ENCODE measurements around the gene MTMR12.
"Not testable (repeated sequence)": the region's sequence is repeated elsewhere in the genome, so short reads cannot be mapped to it uniquely, and the experiment has no call there.

The MTMR12 gene

DNA sequence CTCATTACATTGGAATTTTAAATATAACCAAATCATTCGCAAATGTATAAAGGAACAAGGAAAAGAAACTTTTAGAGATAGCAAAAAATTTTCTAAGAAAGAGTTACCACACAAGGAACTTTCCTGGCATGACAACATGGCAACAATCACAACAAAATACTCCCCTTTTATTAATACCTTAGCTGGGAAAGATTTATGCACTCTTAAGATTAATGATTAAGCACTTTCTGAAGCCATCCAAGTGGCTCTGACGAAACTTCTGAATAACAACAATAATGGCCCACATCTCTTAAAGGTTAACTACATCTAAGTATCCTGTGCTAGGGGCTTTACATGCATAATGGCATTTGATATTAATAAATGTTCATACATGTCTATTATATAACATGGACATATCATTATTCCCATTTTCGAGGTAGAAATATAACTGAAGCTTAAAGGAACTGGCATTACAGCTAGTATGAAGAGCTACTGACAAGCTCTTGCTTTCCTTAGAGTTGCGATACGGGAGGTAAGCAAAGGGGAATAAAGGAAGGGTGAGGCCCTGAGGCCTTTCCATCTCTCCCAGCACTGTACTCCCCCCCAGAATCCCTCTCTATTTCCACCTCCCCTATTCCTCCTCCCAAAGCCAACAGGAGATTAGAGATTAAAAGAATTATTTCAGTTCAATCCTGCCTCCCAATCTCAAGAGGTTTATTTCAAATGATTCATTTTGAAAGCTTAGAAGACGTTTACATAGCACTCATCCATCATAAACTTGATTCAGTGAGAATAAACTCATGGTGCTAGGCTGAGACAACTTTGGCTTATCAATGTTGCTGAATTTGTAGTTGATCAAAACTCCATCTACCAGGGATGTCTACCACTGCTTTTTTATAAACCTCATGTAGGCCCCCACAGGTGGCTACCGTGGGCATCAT, 9.6 kb downstream of the MTMR12 start:
- Histone ChIP-seq H3K4me3 (ENCODE audit: insufficient read depth, low read depth, low read length, poor library complexity, severe bottlenecking) (no peak overlapping the region), H3K27ac (ENCODE audit: insufficient read depth, low read length, poor library complexity, severe bottlenecking) (no peak overlapping the region), H3K9me3 (ENCODE audit: control insufficient read depth, low read length) (no peaks in the 10 kb centered on the region), H3K27me3 (replicated peaks; ENCODE audit: control insufficient read depth, insufficient read depth, low read length, poor library complexity, severe bottlenecking) (no peaks in the 10 kb centered on the region), H3K4me1 (ENCODE audit: control insufficient read depth, insufficient read depth, low read length, poor library complexity, severe bottlenecking) (no peaks in the 10 kb centered on the region), H3K36me3 (ENCODE audit: control insufficient read depth, insufficient read depth, low read length) (peaks cover 5% of the 10 kb centered on the region)
- DNase-seq: no peak

DNA sequence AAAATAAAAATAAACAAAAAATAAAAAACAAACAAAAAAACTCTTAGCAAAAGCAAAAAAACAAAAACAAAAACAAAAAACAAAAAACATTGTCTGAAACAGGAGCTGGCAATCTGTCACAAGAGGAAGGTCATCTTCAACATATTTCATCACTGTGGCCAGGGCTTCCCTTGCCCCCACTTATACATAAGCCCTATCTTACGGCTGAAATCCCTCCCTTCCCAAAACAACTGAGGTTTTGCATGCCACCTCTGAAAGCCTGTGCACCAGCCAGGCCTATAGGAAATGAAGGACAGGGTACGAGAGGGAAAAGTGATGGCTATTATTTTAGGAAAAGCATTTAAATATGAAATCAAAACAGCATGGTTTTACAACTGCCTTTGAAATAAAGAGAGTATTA, 10.8 kb downstream of the MTMR12 start:
- H3K4me1 ChIP-seq (ENCODE audit: control insufficient read depth, insufficient read depth, low read length, poor library complexity, severe bottlenecking): no peaks in the 10 kb centered on the region
- H3K9me3 ChIP-seq (ENCODE audit: control insufficient read depth, low read length): no peaks in the 10 kb centered on the region
- H3K27ac ChIP-seq (ENCODE audit: insufficient read depth, low read length, poor library complexity, severe bottlenecking): no peak overlapping the region
- no peak overlapping the region for H3K4me3 ChIP-seq (ENCODE audit: insufficient read depth, low read depth, low read length, poor library complexity, severe bottlenecking)
- H3K36me3 ChIP-seq (ENCODE audit: control insufficient read depth, insufficient read depth, low read length): peaks cover 5% of the 10 kb centered on the region
- no peak for DNase-seq
- no peaks in the 10 kb centered on the region for H3K27me3 ChIP-seq (replicated peaks; ENCODE audit: control insufficient read depth, insufficient read depth, low read length, poor library complexity, severe bottlenecking)

DNA sequence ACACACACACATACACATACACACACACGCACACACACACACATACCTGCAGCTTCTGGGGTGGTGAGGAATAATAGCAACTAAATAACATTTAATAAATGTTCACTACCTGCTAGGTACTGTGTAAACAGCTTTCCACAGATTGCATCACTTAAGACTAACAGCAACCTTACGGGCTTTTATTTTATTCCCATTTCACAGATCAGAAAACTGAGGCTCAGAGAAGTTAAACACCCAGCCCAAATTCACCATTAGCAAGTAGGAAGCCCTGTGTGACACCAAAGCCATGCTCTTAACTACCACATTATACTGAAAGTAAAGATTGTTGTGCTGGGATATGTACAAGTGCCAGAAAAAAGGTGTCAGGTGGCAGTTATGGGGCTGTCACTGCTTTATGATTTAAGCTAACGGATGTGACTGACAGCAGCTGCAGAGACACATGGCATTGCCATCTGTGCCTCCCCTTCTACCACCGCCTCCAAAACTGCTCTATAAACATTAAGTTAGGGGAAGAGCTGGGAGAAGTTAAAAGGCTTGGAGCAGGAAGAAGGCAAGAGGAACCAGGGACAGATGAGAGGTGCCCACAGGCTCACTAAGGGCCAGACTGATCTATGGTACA, 13.6 kb downstream of the MTMR12 start:
- no peaks in the 10 kb centered on the region for H3K27me3 ChIP-seq (replicated peaks; ENCODE audit: control insufficient read depth, insufficient read depth, low read length, poor library complexity, severe bottlenecking)
- no peak for DNase-seq
- no peak overlapping the region for H3K27ac ChIP-seq (ENCODE audit: insufficient read depth, low read length, poor library complexity, severe bottlenecking)
- no peaks in the 10 kb centered on the region for H3K4me1 ChIP-seq (ENCODE audit: control insufficient read depth, insufficient read depth, low read length, poor library complexity, severe bottlenecking)
- H3K36me3 ChIP-seq (ENCODE audit: control insufficient read depth, insufficient read depth, low read length): peaks cover 7% of the 10 kb centered on the region
- H3K4me3 ChIP-seq (ENCODE audit: insufficient read depth, low read depth, low read length, poor library complexity, severe bottlenecking): no peak overlapping the region
- H3K9me3 ChIP-seq (ENCODE audit: control insufficient read depth, low read length): no peaks in the 10 kb centered on the region

GRCh38 chr5:32298059-32298415, 14.7 kb downstream of the MTMR12 start:
- H3K4me3 ChIP-seq (ENCODE audit: insufficient read depth, low read depth, low read length, poor library complexity, severe bottlenecking): no peak overlapping the region
- H3K36me3 ChIP-seq (ENCODE audit: control insufficient read depth, insufficient read depth, low read length): peaks cover 7% of the 10 kb centered on the region
- H3K27me3 ChIP-seq (replicated peaks; ENCODE audit: control insufficient read depth, insufficient read depth, low read length, poor library complexity, severe bottlenecking): no peaks in the 10 kb centered on the region
- DNase-seq: no peak
- H3K9me3 ChIP-seq (ENCODE audit: control insufficient read depth, low read length): no peaks in the 10 kb centered on the region
- H3K4me1 ChIP-seq (ENCODE audit: control insufficient read depth, insufficient read depth, low read length, poor library complexity, severe bottlenecking): no peaks in the 10 kb centered on the region
- H3K27ac ChIP-seq (ENCODE audit: insufficient read depth, low read length, poor library complexity, severe bottlenecking): no peak overlapping the region

GRCh38 chr5:32297181-32298058, 15.3 kb downstream of the MTMR12 start:
- Histone ChIP-seq H3K36me3 (ENCODE audit: control insufficient read depth, insufficient read depth, low read length) (peaks cover 7% of the 10 kb centered on the region), H3K4me3 (ENCODE audit: insufficient read depth, low read depth, low read length, poor library complexity, severe bottlenecking) (no peak overlapping the region), H3K27me3 (replicated peaks; ENCODE audit: control insufficient read depth, insufficient read depth, low read length, poor library complexity, severe bottlenecking) (no peaks in the 10 kb centered on the region), H3K27ac (ENCODE audit: insufficient read depth, low read length, poor library complexity, severe bottlenecking) (no peak overlapping the region), H3K4me1 (ENCODE audit: control insufficient read depth, insufficient read depth, low read length, poor library complexity, severe bottlenecking) (no peaks in the 10 kb centered on the region), H3K9me3 (ENCODE audit: control insufficient read depth, low read length) (no peaks in the 10 kb centered on the region)
- no peak for DNase-seq

DNA sequence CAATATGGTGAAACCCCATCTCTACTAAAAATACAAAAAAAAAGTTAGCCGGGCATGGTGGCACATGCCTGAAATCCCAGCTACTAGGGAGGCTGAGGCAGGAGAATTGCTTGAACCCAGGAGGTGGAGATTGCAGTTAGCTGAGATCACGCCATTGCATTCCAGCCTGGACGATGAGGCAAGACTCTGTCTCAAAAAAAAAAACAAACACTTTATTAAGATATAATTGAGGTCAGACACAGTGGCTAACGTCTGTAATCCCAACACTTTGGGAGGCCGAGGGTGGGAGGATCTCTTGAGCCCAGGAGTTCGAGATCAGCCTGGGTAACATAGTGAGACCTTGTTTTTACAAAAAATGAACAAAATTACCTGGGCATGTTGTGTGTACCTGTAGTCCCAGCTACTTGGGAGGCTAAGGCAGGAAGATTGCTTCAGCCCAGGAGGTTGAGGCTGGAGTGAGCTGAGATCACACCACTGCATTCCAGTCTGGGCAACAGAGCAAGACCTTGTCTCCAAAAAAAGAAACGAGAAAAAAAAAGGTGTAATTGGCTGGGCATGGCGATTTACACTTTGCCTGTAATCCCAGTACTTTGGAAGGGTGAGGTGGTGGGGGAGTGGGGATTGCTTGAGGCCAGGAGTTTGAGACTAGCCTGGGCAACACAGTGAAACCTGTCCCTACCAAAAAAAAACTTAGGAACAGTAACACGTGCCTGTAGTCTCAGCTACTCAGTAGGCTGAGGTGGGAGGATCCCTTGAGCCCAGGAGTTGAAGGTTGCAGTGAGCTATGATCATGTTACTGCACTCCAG, 16.6 kb downstream of the MTMR12 start:
- H3K36me3 ChIP-seq (ENCODE audit: control insufficient read depth, insufficient read depth, low read length); H3K4me1 ChIP-seq (ENCODE audit: control insufficient read depth, insufficient read depth, low read length, poor library complexity, severe bottlenecking); H3K9me3 ChIP-seq (ENCODE audit: control insufficient read depth, low read length); H3K27ac ChIP-seq (ENCODE audit: insufficient read depth, low read length, poor library complexity, severe bottlenecking); H3K4me3 ChIP-seq (ENCODE audit: insufficient read depth, low read depth, low read length, poor library complexity, severe bottlenecking); DNase-seq; H3K27me3 ChIP-seq (replicated peaks; ENCODE audit: control insufficient read depth, insufficient read depth, low read length, poor library complexity, severe bottlenecking): not testable (repeated sequence)

DNA sequence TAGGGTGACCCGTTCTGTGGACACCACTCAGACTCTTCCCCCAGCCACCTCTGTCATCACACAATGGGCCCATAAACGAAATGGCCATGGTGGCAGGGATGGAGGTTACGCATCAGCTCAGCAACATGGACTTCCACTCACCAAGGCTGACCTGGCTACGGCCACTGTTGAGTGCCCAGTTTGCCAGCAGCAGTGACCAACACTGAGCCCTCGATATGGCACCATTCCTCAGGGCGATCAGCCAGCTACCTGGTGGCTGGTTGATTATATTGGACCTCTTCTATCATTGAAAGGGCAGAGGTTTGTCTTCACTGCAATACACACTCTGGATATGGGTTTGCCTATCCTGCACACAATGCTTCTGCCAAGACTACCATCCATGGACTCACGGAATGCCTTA, 21.1 kb downstream of the MTMR12 start:
- peaks cover 3% of the 10 kb centered on the region for H3K36me3 ChIP-seq (ENCODE audit: control insufficient read depth, insufficient read depth, low read length)
- no peaks in the 10 kb centered on the region for H3K9me3 ChIP-seq (ENCODE audit: control insufficient read depth, low read length)
- no peak overlapping the region for H3K4me3 ChIP-seq (ENCODE audit: insufficient read depth, low read depth, low read length, poor library complexity, severe bottlenecking)
- no peak overlapping the region for H3K27ac ChIP-seq (ENCODE audit: insufficient read depth, low read length, poor library complexity, severe bottlenecking)
- no peaks in the 10 kb centered on the region for H3K27me3 ChIP-seq (replicated peaks; ENCODE audit: control insufficient read depth, insufficient read depth, low read length, poor library complexity, severe bottlenecking)
- H3K4me1 ChIP-seq (ENCODE audit: control insufficient read depth, insufficient read depth, low read length, poor library complexity, severe bottlenecking): no peaks in the 10 kb centered on the region
- no peak for DNase-seq

GRCh38 chr5:32290922-32291321, 21.8 kb downstream of the MTMR12 start:
- H3K36me3 ChIP-seq (ENCODE audit: control insufficient read depth, insufficient read depth, low read length): peaks cover 3% of the 10 kb centered on the region
- no peak overlapping the region for H3K4me3 ChIP-seq (ENCODE audit: insufficient read depth, low read depth, low read length, poor library complexity, severe bottlenecking)
- H3K27me3 ChIP-seq (replicated peaks; ENCODE audit: control insufficient read depth, insufficient read depth, low read length, poor library complexity, severe bottlenecking): no peaks in the 10 kb centered on the region
- DNase-seq: no peak
- H3K27ac ChIP-seq (ENCODE audit: insufficient read depth, low read length, poor library complexity, severe bottlenecking): no peak overlapping the region
- no peaks in the 10 kb centered on the region for H3K9me3 ChIP-seq (ENCODE audit: control insufficient read depth, low read length)
- H3K4me1 ChIP-seq (ENCODE audit: control insufficient read depth, insufficient read depth, low read length, poor library complexity, severe bottlenecking): no peaks in the 10 kb centered on the region

DNA sequence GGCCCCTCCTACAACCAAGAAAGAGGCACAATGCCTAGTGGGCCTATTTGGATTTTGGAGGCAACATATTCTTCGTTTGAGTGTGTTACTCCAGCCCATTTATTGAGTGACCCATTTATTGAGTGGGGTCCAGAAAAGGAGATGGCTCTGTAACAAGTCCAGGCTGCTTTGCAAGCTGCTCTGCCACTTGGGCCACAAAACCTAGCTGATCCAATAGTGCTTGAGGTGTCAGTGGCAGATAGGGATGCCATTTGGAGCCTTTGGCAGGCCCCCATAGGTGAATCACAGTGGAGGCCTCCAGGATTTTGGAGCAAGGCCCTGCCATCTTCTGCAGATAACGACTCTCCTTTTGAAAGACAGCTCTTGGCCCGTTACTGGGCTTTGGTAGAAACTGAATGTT, 22.2 kb downstream of the MTMR12 start:
- not testable (repeated sequence) for H3K27ac ChIP-seq (ENCODE audit: insufficient read depth, low read length, poor library complexity, severe bottlenecking); DNase-seq

More for the DNA sequence above, 22.2 kb downstream of the MTMR12 start:
- not testable (repeated sequence) for H3K4me3 ChIP-seq (ENCODE audit: insufficient read depth, low read depth, low read length, poor library complexity, severe bottlenecking); H3K36me3 ChIP-seq (ENCODE audit: control insufficient read depth, insufficient read depth, low read length); H3K27me3 ChIP-seq (replicated peaks; ENCODE audit: control insufficient read depth, insufficient read depth, low read length, poor library complexity, severe bottlenecking); H3K9me3 ChIP-seq (ENCODE audit: control insufficient read depth, low read length); H3K4me1 ChIP-seq (ENCODE audit: control insufficient read depth, insufficient read depth, low read length, poor library complexity, severe bottlenecking)
